ENCODE measurements around the gene FAM168B. TPM values are rescaled to one million over a fixed set of nuclear protein-coding genes. Genes with fewer than 3 reads are reported as not detected.
A peak's percentile ranks its signal among the peaks of the same experiment; 100 is the strongest.

The FAM168B gene
- polyA plus RNA-seq, 2 of the 4 experiments (the other 2 are of a cell fraction): 83.2 to 86.8 TPM

DNA sequence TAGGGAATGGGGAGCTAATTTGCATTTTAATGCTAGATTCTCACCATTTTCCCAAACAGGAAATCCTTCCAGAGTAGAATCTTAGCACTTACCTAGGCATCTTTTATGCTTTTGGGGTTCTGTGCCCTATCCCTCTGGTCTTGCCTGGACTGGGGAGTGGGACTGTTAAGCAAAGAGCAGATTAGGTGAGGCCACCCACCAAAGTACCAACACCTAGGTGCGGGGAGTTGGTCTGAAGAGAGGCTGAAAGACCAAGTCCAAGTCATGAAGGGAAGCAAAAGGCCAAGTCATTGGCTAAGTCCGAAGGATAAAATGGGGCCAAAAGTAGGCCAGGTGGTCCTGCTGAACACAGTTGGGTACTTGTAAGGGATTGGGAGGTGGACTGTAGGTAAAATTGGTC lies 86.7 kb downstream of the FAM168B start:
- CTCF ChIA-PET: no interaction called here
- ATAC-seq: no peak
- no peak for FAIRE-seq

DNA sequence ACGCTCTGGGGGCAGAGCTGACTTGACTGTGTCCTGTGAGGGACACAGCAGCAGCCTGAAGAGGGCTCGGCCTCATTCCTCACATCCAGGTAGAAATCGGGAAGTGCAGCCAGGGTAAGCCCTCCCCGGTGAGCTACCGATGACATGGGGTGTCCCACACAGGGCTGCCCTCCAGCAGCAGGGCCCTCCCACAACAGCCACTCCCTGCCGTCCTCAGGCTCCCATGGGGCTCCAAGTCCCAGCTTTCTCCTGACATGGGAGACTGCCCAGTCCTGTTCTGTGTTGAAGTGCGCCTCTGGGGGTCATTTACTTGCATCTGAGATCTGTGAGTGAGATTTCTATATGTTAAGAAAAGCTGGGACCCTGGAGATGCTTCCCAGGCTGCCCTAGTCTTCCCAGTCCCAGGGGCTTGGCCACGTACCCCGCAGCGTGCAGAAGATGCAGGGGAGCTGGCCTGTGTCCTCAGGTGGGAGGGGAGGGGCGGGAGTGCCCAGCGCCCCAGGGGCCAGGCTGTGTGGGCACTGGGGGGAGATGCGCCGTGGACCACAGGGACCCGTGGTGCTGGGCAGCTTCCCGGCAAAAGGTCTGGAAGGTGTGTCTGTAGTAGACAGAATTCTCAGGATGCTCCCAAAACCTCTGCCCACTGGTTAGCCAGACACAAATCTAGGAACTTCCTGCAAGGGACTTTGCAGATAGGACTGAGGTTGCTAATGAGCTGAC lies 87.9 kb downstream of the FAM168B start:
- WGBS (ENCODE audit: missing lambda C conversion rate): 62% methylated on average over 7 of the region's 16 CpGs
- ATAC-seq: peak; percentile 45 to 51; a peak in 3 of 6 replicates
- TF ChIP-seq BHLHE40 (IDR thresholded peaks at IDR 0.05; ENCODE audit: low read depth, low read length) (no peak), JUNB (IDR thresholded peaks at IDR 0.05) (no peak), NR3C1 (IDR thresholded peaks at IDR 0.05) (no peak)
- FAIRE-seq: no peak
- H3K9me3 ChIP-seq: no peaks in the 10 kb centered on the region
- H3K4me2 ChIP-seq: no peak overlapping the region
- CTCF ChIA-PET: no interaction called here
- no peak overlapping the region for H3K27ac ChIP-seq
- no peak for DNase-seq (ENCODE audit: low read depth in 1 of 2, low spot score in 1 of 2)
- H3K4me1 ChIP-seq: no peaks in the 10 kb centered on the region
- H3K4me3 ChIP-seq: no peak overlapping the region
- POLR2A ChIA-PET: no interaction called here

More for the DNA sequence above, 86.7 kb downstream of the FAM168B start:
- no peaks in the 10 kb centered on the region for H3K4me1 ChIP-seq
- no peaks in the 10 kb centered on the region for H3K9me3 ChIP-seq
- H3K27ac ChIP-seq: no peak overlapping the region
- no peak for TF ChIP-seq SMC3 (IDR thresholded peaks at IDR 0.05)
- no peak overlapping the region for H3K4me3 ChIP-seq
- no peak for DNase-seq (ENCODE audit: low read depth in 1 of 2, low spot score in 1 of 2)
- H3K4me2 ChIP-seq: no peak overlapping the region
- POLR2A ChIA-PET: no interaction called here
- 86% methylated on average over 2 of the region's 2 CpGs for WGBS (ENCODE audit: missing lambda C conversion rate)

DNA sequence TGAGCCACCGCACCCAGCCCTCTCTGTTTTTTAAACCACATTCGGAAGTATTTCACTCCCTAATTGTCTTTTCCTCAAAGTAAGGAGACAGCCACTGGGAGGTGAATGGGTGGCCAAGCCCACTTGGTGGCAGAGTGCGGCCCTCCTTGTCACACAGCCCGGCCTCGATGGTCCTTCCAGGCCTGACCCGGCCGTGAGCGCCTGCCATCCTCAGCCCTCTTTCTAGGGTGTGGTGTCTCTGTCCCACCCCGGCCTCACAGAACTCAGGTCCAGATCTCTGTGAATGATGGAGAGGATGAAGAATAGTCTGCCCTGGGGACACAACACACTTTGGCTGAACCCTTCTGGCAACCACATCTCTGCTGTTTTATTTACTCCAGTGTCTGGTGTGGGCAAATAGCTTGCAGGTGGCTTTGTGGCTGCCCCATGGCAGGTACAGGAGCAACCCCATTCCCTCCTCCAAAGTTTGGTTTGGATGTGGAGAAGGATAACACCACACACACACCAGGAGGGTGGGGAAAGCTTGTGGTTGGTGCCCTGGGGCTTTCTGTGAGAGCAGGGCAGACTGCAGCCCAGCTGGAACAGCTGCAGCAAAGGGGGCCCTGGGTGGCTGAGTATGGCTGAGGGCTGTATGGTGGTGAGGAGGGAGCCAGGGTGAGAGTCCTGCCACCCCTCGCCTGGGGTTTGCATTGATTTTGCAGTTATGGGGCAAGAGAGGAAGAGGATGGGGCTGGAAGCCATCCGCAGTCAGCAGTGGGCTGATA lies 88.6 kb downstream of the FAM168B start:
- ATAC-seq (peak in 1 of 2 experiments; percentile 23; a peak in 1 of 6 replicates), FAIRE-seq (no peak), DNase-seq (ENCODE audit: low read depth in 1 of 2, low spot score in 1 of 2) (no peak)
- WGBS (ENCODE audit: missing lambda C conversion rate): 81% methylated on average over 9 of the region's 11 CpGs
- Histone ChIP-seq H3K4me3 (no peak overlapping the region), H3K9me3 (no peaks in the 10 kb centered on the region), H3K4me1 (no peaks in the 10 kb centered on the region), H3K27ac (no peak overlapping the region), H3K4me2 (no peak overlapping the region)
- TF ChIP-seq HOXA7 (CRISPR knock-in tag; IDR thresholded peaks at IDR 0.05) (no peak), FOXS1 (CRISPR knock-in tag; IDR thresholded peaks at IDR 0.05) (no peak), ESRRA (IDR thresholded peaks at IDR 0.05; ENCODE audit: borderline replicate concordance, low read length) (no peak), NFE2L2 (conservative IDR thresholded peaks at IDR 0.05; ENCODE audit: low read length) (no peak), PHF8 (IDR thresholded peaks at IDR 0.05; ENCODE audit: borderline replicate concordance, low read depth) (no peak), POLR2AphosphoS2 (conservative IDR thresholded peaks at IDR 0.05; ENCODE audit: low read length) (no peak), ZSCAN20 (CRISPR knock-in tag; IDR thresholded peaks at IDR 0.05) (no peak)
- TF ChIP-seq, protein P1, sequence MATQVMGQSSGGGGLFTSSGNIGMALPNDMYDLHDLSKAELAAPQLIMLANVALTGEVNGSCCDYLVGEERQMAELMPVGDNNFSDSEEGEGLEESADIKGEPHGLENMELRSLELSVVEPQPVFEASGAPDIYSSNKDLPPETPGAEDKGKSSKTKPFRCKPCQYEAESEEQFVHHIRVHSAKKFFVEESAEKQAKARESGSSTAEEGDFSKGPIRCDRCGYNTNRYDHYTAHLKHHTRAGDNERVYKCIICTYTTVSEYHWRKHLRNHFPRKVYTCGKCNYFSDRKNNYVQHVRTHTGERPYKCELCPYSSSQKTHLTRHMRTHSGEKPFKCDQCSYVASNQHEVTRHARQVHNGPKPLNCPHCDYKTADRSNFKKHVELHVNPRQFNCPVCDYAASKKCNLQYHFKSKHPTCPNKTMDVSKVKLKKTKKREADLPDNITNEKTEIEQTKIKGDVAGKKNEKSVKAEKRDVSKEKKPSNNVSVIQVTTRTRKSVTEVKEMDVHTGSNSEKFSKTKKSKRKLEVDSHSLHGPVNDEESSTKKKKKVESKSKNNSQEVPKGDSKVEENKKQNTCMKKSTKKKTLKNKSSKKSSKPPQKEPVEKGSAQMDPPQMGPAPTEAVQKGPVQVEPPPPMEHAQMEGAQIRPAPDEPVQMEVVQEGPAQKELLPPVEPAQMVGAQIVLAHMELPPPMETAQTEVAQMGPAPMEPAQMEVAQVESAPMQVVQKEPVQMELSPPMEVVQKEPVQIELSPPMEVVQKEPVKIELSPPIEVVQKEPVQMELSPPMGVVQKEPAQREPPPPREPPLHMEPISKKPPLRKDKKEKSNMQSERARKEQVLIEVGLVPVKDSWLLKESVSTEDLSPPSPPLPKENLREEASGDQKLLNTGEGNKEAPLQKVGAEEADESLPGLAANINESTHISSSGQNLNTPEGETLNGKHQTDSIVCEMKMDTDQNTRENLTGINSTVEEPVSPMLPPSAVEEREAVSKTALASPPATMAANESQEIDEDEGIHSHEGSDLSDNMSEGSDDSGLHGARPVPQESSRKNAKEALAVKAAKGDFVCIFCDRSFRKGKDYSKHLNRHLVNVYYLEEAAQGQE (IDR thresholded peaks at IDR 0.05): no peak
- TF ChIP-seq, protein P2, sequence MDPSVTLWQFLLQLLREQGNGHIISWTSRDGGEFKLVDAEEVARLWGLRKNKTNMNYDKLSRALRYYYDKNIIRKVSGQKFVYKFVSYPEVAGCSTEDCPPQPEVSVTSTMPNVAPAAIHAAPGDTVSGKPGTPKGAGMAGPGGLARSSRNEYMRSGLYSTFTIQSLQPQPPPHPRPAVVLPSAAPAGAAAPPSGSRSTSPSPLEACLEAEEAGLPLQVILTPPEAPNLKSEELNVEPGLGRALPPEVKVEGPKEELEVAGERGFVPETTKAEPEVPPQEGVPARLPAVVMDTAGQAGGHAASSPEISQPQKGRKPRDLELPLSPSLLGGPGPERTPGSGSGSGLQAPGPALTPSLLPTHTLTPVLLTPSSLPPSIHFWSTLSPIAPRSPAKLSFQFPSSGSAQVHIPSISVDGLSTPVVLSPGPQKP (IDR thresholded peaks at IDR 0.05; ENCODE audit: low read depth, low read length): no peak
- CTCF ChIA-PET: no interaction called here
- POLR2A ChIA-PET: no interaction called here

DNA sequence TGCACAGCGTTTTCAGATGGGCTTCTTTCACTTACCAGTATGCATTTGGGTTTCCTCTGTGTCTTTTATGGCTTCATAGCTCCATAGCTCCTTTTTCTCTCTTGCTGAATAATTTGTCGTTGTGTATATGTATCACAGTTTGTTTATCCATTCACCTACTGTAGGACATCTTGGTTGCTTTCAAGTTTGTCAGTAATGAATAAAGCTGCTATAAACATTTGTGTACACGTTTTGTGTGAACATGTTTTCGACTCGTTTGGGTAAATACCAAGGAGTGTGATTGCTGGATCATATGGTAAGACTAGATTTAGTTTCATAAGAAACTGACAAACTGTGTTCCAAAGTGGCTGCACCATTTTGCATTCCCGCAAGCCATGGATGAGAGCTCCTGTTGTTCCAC lies 94.7 kb downstream of the FAM168B start:
- DNase-seq (ENCODE audit: low read depth in 1 of 2, low spot score in 1 of 2) (no peak), FAIRE-seq (no peak), ATAC-seq (no peak)
- POLR2A ChIA-PET: no interaction called here
- H3K9me3 ChIP-seq: no peaks in the 10 kb centered on the region
- 34% methylated on average over 6 of the region's 6 CpGs for WGBS (ENCODE audit: missing lambda C conversion rate)
- H3K4me3 ChIP-seq: no peak overlapping the region
- H3K27ac ChIP-seq: no peak overlapping the region
- CTCF ChIA-PET: interaction anchor here (1.1 kb wide), 1 partner anchor 34 kb away, joined by 3 read pairs; no protein-coding TSS in a partner anchor
- H3K4me2 ChIP-seq: no peak overlapping the region
- H3K4me1 ChIP-seq: no peaks in the 10 kb centered on the region
- TF ChIP-seq HOXB5 (CRISPR knock-in tag; IDR thresholded peaks at IDR 0.05) (no peak), SREBF2 (IDR thresholded peaks at IDR 0.05) (no peak), JUNB (IDR thresholded peaks at IDR 0.05) (no peak), RAD21 (conservative IDR thresholded peaks at IDR 0.05 in 1 of 2, IDR thresholded peaks at IDR 0.05 in 1 of 2) (no peak), CHD2 (IDR thresholded peaks at IDR 0.05; ENCODE audit: low read length, partially characterized antibody) (no peak), ESRRA (IDR thresholded peaks at IDR 0.05; ENCODE audit: borderline replicate concordance, low read length) (no peak), RNF2 (IDR thresholded peaks at IDR 0.05; ENCODE audit: borderline replicate concordance, low read depth) (no peak), HOXA7 (CRISPR knock-in tag; IDR thresholded peaks at IDR 0.05) (no peak), TFCP2L1 (CRISPR knock-in tag; IDR thresholded peaks at IDR 0.05) (no peak), KDM5A (IDR thresholded peaks at IDR 0.05) (no peak), POLR2AphosphoS2 (conservative IDR thresholded peaks at IDR 0.05; ENCODE audit: low read length) (no peak)
- TF ChIP-seq, protein P3, sequence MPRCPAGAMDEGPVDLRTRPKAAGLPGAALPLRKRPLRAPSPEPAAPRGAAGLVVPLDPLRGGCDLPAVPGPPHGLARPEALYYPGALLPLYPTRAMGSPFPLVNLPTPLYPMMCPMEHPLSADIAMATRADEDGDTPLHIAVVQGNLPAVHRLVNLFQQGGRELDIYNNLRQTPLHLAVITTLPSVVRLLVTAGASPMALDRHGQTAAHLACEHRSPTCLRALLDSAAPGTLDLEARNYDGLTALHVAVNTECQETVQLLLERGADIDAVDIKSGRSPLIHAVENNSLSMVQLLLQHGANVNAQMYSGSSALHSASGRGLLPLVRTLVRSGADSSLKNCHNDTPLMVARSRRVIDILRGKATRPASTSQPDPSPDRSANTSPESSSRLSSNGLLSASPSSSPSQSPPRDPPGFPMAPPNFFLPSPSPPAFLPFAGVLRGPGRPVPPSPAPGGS (IDR thresholded peaks at IDR 0.05): no peak
- TF ChIP-seq, protein P4, sequence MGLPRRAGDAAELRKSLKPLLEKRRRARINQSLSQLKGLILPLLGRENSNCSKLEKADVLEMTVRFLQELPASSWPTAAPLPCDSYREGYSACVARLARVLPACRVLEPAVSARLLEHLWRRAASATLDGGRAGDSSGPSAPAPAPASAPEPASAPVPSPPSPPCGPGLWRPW (IDR thresholded peaks at IDR 0.05): no peak

Measured in A549 (cell line).